ENCODE results near the gene MAFG.

MAFG gene

DNA sequence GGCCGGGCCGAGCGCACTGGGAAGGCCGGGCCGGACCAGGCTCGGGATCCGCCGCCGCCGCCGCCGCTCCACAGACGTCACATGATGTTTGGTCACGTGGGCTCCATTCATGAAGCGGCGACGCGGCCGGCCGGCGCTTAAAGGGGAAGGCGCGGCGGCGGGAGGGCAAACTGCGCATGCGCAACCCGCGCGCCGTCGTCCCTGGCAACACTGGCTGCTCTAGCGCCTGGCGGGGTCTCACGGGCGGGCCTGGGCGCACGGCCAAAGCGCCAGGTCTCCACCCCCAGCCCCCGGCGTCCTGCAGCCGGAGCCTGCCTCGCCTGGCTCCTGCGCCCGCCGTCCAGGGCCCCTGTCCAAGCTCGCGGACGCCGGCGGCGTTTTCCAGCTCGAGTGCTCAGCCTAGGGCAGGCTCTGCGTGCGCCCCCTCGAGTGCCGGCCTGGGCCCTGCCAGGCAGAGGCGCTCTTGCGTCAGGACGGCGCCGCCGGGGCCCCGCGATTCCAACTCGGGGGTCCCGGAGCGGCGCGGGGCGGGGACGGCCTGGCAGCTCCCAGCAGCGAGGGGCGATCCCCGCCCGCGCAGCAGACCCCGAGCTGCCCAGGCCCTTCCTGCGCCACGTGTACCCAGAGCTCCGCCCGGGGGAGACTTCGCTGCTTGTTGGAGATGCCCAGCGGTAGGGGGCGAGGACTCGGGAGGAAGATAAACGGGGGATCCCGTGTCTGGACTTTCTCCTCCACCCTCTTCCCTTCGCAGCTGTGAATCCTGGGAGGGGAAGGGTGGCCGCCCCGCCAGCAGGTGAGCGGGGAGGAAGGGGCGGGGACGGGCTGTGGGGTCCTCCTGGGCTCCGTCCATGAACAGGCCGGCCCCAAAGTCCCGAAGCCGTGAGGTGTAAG lies at the start of gene MAFG:
TSS of gene MAFG (minus strand) at position 83 of the 891 bp plus-strand sequence. CDS start 4,550 bp downstream, outside the sequence.
- DNase-seq (ENCODE audit: low spot score): peak; percentile 92

DNA sequence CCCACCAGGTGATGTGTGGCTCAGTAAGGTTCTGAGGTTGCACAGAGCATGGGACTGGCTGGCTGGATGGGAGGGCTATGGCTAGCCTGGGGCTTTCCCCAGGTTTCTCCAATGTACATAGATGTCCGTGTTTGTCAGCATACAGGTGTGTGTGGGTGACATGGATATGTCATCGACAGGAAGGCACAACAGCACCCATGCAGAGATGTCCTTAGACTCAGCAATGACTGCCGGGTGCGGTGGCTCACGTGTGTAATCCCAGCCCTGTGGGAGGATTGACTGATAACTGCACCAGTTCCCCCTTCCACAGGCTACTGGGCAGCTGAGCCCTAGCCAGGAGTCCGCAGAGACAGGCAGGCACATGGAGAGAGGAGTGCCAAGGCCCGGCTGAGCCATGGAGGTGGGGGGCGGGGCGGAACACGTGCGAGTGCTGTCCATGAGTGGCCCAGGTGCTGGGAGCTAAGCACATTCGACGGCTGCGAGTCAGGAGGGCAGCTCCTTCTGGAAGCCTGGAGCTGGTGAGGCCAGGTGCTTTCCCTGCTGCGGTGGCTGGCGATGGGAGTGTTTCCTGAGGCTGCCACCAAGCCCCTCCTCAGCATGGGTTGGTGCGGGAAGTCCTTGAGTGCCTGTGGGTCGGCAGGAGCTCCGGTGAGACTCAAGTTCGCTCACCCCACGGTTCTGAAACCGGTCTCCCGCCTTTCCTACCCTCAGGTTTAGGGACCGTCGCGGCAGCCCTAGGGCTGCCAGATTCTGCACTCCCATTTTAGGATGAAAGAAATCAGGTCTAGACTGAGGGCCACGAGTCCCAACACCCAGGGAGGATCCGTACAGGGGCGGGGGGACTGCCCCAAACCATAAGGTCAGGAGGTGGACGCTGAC lies 49.0 kb upstream of the MAFG start:
- no peak for DNase-seq (ENCODE audit: low spot score)

GRCh38 chr17:81973432-81973831 lies 45.9 kb upstream of the MAFG start:
- DNase-seq (ENCODE audit: low spot score): no peak

DNA sequence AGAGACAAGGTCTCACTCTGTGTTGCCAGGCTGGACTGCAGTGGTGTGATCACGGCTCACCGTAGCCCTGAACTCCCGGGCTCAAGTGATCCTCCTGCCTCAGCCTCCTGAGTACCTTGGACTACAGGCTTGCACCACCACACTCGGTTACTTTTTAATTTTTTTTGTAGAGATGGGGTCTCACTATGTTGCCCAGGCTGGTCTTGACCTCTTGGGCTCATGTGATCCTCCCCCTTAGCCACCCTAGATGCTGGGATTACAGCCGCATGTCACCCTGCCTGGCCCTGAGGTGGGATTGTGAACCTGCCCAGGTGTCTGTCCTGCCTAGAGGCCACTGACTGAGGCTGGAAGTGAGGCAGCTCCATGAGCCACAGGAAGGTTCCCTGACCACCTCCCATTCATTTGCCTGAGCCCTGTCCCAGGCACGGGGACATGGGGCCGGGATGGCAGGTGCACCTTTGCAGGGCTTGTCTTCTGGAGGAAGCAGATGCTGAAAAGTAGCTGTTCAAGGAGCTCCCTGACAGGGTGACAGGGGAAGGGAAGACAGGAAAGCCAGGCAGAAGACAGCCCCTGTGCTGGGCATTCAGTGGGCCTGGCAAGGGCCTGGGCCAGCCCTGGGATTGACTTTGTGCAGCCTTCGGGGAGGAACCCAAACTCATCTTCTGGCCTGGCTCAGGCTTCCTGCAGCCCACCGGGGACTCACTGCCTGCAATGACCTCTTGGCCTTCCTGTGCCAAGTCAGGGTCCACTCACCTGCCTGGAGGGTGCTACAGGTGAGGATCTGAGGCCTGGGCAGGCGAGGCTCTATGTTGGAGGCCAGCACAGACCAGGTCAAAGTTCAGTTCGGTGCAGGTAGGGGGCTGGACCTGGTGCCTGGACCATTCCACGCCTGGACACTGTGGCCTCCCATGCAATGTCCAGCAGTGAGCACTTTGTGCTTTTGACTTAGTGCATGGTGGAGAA lies 41.6 kb upstream of the MAFG start:
- DNase-seq (ENCODE audit: low spot score): no peak

GRCh38 chr17:81968396-81968745 lies 40.8 kb upstream of the MAFG start:
- no peak for DNase-seq (ENCODE audit: low spot score)

GRCh38 chr17:81967533-81968395 lies 40.2 kb upstream of the MAFG start:
- DNase-seq (ENCODE audit: low spot score): peak; percentile 91

GRCh38 chr17:81967244-81967532 lies 39.7 kb upstream of the MAFG start:
- no peak for DNase-seq (ENCODE audit: low spot score)

DNA sequence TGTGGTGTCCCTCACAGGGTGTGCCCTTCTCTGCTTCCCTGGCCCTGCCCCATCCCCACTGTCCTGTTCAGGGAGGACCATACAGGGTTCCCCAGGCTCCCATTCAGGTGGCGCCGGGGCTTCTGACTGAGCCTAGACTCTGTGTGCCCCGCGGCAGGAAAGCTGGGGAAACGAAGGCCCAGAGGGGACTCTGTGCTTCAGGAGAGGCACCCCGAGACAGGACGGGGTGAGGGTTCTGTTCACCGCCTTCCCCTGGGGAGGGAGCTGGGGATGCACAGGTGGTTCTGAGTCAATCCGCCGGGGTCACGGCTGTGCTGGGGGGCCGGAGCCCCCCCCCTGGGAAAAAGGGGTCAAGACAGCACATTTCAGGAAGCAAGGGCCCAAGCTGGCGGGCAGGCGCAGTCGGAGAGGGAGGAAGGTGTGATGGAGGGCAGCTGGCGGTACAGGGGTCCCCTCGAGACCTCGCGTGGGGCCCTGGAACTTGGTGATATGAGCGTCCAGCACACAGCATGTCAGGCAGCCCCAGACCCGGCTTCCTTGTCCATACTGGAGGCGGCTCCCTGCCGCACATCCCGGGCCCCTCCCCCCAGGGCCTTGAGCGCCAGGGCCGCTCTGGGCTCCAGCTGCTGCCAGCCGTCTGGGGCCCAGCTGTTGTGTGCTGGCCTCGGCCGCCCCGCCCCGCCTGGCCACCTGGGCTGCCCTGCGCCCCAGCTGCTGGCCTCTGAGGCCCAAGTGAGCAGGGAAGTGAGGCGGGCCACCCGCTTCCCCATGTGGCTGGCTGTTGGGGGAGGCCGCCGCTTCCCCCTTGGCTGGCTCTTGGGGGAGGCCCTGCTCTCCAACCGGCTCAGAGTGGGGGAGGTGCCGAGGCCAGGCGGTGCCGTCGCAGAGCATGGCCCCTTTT lies 39.1 kb upstream of the MAFG start:
- no peak for DNase-seq (ENCODE audit: low spot score)

GRCh38 chr17:81964081-81964849 lies 36.7 kb upstream of the MAFG start:
- DNase-seq (ENCODE audit: low spot score): no peak

GRCh38 chr17:81962499-81963441 lies 35.2 kb upstream of the MAFG start:
- no peak for DNase-seq (ENCODE audit: low spot score)

DNA sequence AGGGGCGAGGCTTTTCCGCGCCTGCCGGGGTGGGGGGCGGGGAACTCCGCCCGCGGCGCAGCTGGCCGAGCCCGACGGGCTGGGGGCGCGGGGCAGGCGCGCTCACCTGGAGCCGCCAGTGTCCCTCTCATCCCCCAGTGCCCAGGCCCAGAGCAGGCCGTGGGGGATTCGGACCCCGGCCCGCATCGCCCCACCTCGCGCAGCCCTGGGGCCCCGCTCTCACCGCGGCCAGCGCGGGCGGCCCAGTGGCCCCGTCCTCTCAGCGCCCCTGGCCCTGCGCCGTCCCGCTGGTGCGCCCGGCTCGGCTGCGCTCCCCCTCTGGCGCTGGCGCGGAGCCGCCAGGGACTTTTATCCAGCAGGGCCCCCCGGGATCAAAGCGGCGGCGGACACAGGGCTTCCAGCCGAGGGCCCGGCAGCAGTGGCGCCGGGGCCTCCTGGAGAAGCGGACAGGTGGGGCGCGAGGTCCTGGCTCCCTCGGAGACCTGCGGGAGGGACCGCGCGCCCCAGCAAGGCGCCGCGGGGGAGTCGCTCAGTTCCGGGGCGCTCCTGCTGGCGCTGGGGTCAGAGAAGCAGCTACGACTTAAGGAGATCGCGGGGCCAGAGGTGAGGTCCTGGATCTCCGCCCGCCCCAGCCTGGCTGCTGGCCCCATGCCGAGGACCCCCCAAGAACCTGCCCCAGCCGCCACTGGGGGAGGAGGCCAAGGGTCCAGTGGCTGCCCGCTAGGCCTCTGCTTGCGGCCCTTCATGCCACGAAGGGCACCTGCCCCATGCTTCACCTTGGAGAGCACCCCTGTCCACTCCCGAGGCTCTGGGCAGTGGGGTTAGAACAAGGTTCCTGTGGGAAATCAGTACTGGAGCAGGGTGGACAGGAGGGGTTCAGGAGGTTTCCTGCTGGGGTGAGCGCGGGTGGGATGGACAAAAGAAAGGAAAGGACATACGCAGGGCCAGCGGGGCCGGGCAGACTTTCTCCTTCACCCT lies 34.3 kb upstream of the MAFG start:
- no peak for DNase-seq (ENCODE audit: low spot score)

- DNase-seq (ENCODE audit: low spot score): no peak
Observed at GRCh38 chr17:81961087-81961511, 33.6 kb upstream of the MAFG start, which contains the start of gene NOTUM. Gene NOTUM (minus strand): TSS chr17:81961187. CDS start chr17:81960909, 278 bp downstream.

DNA sequence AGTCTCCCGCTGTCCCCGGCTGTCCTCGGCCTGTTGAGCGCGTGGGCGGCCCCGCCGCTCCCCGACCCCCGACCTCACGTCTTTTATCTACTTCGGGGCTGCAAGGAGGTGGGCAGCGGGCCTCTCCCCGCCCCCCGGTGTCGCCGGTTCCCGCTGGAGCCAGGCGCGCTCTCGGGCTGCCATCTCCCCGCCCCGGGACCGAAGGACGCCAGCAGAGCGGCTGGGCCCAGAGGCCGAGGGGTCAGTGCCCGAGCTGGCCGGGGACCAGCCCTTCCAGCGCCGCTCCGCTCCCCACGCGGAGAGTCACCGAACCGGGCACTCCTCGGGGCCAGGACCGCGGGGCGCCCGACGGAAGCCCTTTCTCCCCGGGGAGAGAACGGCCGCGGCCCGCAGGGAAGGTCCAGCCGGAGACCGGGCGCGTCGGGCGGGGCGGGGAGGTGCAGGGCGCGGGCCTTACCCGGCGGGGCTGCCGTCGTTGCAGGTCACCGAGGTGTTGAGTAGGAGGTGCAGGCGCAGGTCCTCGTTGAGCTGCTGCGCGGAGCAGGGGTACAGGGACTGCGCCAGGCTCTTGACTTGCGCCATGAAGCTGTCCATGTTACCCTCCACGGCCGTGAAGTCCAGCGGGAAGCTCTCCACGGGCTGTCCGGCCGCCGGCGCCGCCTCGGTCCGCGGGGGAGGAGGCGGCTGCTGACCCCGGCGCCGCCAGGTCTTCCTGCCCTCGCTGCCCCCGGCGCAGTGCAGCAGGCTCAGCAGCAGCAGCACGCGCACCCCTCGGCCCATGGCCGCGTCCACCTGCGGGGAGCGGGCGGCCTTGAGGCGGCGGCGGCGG lies 32.8 kb upstream of the MAFG start:
- no peak for DNase-seq (ENCODE audit: low spot score)

DNA sequence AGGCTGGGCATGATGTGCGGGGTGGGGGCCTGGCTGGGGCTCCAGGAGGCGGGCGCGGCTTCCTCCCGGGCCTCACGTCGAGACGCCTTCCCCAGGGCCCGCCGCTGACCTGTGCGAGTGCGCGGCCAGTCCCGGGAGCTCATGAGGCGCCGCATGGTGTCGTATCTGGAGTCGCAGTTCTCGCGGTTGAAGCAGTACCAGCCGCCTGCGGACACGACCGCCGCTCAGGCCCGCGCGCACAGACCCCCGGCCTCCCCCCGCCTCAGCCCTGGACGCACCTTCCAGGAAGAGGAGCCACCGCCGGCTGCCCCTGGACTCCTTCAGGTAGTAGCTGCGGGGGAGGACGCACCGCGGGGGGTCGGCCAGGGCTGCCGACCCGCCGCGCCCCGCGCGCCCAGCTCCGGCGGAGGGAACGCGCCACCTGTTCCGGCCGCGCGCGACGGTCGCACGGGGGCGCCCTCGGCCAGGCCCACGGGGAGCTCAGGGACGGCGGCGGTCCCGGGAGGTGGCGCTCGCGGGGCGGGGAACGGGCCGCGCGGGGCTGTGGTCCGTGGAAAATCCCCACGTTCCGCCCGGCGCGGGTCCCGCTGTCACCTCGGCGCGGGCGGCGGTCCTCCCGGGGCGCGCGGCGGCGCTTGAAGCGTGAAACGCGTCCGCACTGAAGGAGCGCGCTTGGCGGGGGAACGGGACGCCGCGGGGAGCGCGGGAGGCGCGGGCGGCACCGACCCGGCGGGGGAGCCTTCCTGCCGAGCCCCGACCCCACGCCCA lies 32.0 kb upstream of the MAFG start:
- DNase-seq (ENCODE audit: low spot score): peak; percentile 49

Data from putamen (tissue), 1 donor.